IPS-18c (cell line): ENCODE measurements around the gene TALDO1.
A peak's percentile ranks its signal among the peaks of the same experiment; 100 is the strongest.

ENCODE experiments used
- H3K4me3 ChIP-seq: 2 replicates; pipeline ENCODE4 v1.7.0; 2013; ENCODE audit warnings: low read depth, mild to moderate bottlenecking, low read length, moderate library complexity; ENCODE audit not compliant: insufficient read depth
- H3K9me3 ChIP-seq: one replicate; pipeline ENCODE4 v1.6.1; 2013; ENCODE audit warnings: mild to moderate bottlenecking, low read length, moderate library complexity; ENCODE audit not compliant: control insufficient read depth, insufficient read depth

TALDO1 gene

GRCh38 chr11:800473-800872 is 53.2 kb downstream of the TALDO1 start:
- no peaks in the 10 kb centered on the region for H3K9me3 ChIP-seq
- no peak overlapping the region for H3K4me3 ChIP-seq

- no peaks in the 10 kb centered on the region for H3K9me3 ChIP-seq
- H3K4me3 ChIP-seq, result no peak overlapping the region
Measured at GRCh38 chr11:801097-801780, 54.0 kb downstream of the TALDO1 start.

- Histone ChIP-seq H3K9me3 (no peaks in the 10 kb centered on the region), H3K4me3 (no peak overlapping the region)
Measured at GRCh38 chr11:802018-802617, 54.9 kb downstream of the TALDO1 start.

GRCh38 chr11:802693-803466 is 55.6 kb downstream of the TALDO1 start:
- no peak overlapping the region for H3K4me3 ChIP-seq
- no peaks in the 10 kb centered on the region for H3K9me3 ChIP-seq

GRCh38 chr11:803467-803742 is 56.1 kb downstream of the TALDO1 start:
- Histone ChIP-seq H3K9me3 (no peaks in the 10 kb centered on the region), H3K4me3 (0 out of 2 replicates have a peak overlapping the region, but pooled peaks have one; percentile 58)

- no peaks in the 10 kb centered on the region for H3K9me3 ChIP-seq
- H3K4me3 ChIP-seq, result peak overlapping the region; percentile 58
Measured at GRCh38 chr11:803770-804598, 56.7 kb downstream of the TALDO1 start.

GRCh38 chr11:804599-804964 is 57.3 kb downstream of the TALDO1 start:
- H3K4me3 ChIP-seq, result peak overlapping the region; percentile 58

GRCh38 chr11:808427-809286 is 61.4 kb downstream of the TALDO1 start:
- Histone ChIP-seq H3K4me3 (peak overlapping the region; percentile 99), H3K9me3 (no peaks in the 10 kb centered on the region)

More at GRCh38 chr11:804599-804964, 57.3 kb downstream of the TALDO1 start:
- H3K9me3 ChIP-seq, result no peaks in the 10 kb centered on the region

GRCh38 chr11:809287-810039 is 62.2 kb downstream of the TALDO1 start, which contains the start of gene RPLP2:
Gene RPLP2, plus strand, starts transcription at chr11:809967. Its CDS starts 268 bp downstream, at chr11:810235.
- H3K9me3 ChIP-seq, result no peaks in the 10 kb centered on the region
- H3K4me3 ChIP-seq, result peak within 1 kb of the TSS; percentile 99

GRCh38 chr11:810040-810567 is 62.8 kb downstream of the TALDO1 start:
- peak overlapping the region; percentile 99 for H3K4me3 ChIP-seq
- no peaks in the 10 kb centered on the region for H3K9me3 ChIP-seq

- H3K9me3 ChIP-seq, result no peaks in the 10 kb centered on the region
- peak overlapping the region; percentile 99 for H3K4me3 ChIP-seq
Measured at GRCh38 chr11:811446-812245, 64.4 kb downstream of the TALDO1 start.

GRCh38 chr11:812390-812789 is 65.1 kb downstream of the TALDO1 start:
- Histone ChIP-seq H3K9me3 (no peaks in the 10 kb centered on the region), H3K4me3 (no peak overlapping the region)

- H3K9me3 ChIP-seq, result no peaks in the 10 kb centered on the region
- H3K4me3 ChIP-seq, result no peak overlapping the region
Measured at GRCh38 chr11:813072-813455, 65.8 kb downstream of the TALDO1 start.

GRCh38 chr11:813456-814096 is 66.3 kb downstream of the TALDO1 start:
- no peaks in the 10 kb centered on the region for H3K9me3 ChIP-seq
- H3K4me3 ChIP-seq, result no peak overlapping the region
